ENCODE results near the gene GNPAT. TPM values are rescaled to one million over a fixed set of nuclear protein-coding genes. Genes with fewer than 3 reads are reported as not detected.

GNPAT gene
- total RNA-seq, 3 donors from 2014 or later, result 31.7 to 45.8 (median 32.7) TPM

GRCh38 chr1:231286603-231287002, 45.6 kb downstream of the GNPAT start:
- intact Hi-C loops (cut with DNase I, micrococcal nuclease), result no loop called here
- TF ChIP-seq, protein P1, sequence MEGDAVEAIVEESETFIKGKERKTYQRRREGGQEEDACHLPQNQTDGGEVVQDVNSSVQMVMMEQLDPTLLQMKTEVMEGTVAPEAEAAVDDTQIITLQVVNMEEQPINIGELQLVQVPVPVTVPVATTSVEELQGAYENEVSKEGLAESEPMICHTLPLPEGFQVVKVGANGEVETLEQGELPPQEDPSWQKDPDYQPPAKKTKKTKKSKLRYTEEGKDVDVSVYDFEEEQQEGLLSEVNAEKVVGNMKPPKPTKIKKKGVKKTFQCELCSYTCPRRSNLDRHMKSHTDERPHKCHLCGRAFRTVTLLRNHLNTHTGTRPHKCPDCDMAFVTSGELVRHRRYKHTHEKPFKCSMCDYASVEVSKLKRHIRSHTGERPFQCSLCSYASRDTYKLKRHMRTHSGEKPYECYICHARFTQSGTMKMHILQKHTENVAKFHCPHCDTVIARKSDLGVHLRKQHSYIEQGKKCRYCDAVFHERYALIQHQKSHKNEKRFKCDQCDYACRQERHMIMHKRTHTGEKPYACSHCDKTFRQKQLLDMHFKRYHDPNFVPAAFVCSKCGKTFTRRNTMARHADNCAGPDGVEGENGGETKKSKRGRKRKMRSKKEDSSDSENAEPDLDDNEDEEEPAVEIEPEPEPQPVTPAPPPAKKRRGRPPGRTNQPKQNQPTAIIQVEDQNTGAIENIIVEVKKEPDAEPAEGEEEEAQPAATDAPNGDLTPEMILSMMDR (IDR thresholded peaks at IDR 0.05), result no peak
- no peak for DNase-seq
- no peaks in the 10 kb centered on the region for H3K4me1 ChIP-seq (ENCODE audit: low read depth)
- ATAC-seq, result no peak
- H3K36me3 ChIP-seq (ENCODE audit: low read depth), result no peaks in the 10 kb centered on the region
- H3K9me3 ChIP-seq, result no peaks in the 10 kb centered on the region
- no peak overlapping the region for H3K4me3 ChIP-seq

DNA sequence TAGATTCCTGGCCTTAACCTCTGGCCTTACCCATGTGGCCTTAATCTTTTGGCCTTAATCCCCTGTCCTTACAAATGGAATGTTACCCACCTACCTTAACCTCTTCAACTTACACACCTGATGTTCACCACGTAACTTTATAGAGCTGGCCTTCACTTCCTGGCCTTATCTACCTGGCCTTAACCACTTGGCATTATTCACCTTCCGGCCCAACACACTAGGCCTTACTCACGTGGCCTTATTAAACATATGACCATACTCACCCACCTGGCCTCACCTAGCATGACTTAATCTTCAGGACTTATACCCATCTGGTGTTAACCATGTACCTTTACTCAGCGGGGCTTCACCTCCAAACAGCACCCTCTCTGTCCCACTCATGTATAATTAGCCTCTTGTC, 54.9 kb downstream of the GNPAT start:
- Histone ChIP-seq H3K36me3 (ENCODE audit: low read depth) (no peaks in the 10 kb centered on the region), H3K9me3 (no peaks in the 10 kb centered on the region), H3K4me1 (ENCODE audit: low read depth) (no peaks in the 10 kb centered on the region), H3K4me3 (no peak overlapping the region)
- DNase-seq, result no peak
- no peak for ATAC-seq
- TF ChIP-seq, protein P1 (IDR thresholded peaks at IDR 0.05), result no peak
- intact Hi-C loops (cut with DNase I, micrococcal nuclease), result no loop called here

DNA sequence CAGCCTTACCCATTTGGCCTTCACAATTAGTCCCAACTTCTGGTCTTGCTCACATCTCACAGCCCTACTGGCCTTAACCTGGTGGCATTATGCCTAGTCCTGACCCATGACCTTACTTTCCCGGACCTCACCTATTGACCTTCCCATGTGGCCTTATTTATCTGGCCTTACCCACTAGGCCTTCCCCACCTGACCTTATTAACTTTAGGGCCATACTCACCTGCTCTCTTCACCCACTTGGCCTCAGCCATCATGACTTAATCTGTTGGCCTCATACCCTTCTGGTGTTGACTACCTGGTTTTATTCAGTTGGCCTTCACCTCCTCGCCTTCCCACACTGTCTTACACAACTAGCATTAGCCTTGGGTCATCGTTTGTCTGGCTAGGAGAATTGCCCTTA, 61.0 kb downstream of the GNPAT start:
- ATAC-seq, result no peak
- Histone ChIP-seq H3K9me3 (no peaks in the 10 kb centered on the region), H3K4me3 (no peak overlapping the region), H3K36me3 (ENCODE audit: low read depth) (no peaks in the 10 kb centered on the region), H3K4me1 (ENCODE audit: low read depth) (no peaks in the 10 kb centered on the region)
- intact Hi-C loops (cut with DNase I, micrococcal nuclease), result no loop called here
- DNase-seq, result no peak
- TF ChIP-seq, protein P1 (IDR thresholded peaks at IDR 0.05), result no peak

DNA sequence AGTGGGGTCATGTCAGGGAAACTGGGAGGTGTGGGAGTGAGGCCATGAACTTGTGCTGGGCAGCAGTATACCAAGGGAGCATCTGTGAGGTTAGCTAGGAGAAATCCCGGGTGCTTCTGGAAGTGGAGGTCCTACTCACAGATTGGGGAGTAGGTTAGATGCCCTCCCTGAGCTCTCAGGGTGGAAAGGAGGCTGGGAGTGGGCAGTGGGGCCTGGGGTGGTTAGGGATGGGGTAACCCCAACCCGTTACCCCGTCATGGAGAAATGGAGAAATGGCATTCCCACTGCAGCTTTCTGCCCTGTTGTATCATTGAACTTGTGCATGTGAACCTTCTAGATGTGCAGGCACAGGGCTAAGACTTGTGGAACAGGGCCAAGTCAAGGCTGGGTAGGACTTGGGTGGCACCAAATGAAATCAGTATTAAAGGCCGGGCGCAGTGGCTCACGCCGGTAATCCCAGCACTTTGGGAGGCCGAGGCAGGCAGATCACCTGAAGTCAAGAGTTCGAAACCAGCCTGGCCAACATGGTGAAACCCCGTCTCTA, 69.5 kb downstream of the GNPAT start:
- ATAC-seq, result no peak
- TF ChIP-seq, protein P1 (IDR thresholded peaks at IDR 0.05), result no peak
- no peak overlapping the region for H3K4me3 ChIP-seq
- H3K9me3 ChIP-seq, result no peaks in the 10 kb centered on the region
- no peaks in the 10 kb centered on the region for H3K36me3 ChIP-seq (ENCODE audit: low read depth)
- no peak for DNase-seq
- intact Hi-C loops (cut with DNase I, micrococcal nuclease), result no loop called here
- no peaks in the 10 kb centered on the region for H3K4me1 ChIP-seq (ENCODE audit: low read depth)

- intact Hi-C loops (cut with DNase I, micrococcal nuclease), result no loop called here
- no peak for ATAC-seq
- TF ChIP-seq, protein P1 (IDR thresholded peaks at IDR 0.05), result no peak
- Histone ChIP-seq H3K4me1 (ENCODE audit: low read depth) (no peaks in the 10 kb centered on the region), H3K9me3 (no peaks in the 10 kb centered on the region), H3K36me3 (ENCODE audit: low read depth) (no peaks in the 10 kb centered on the region), H3K4me3 (no peak overlapping the region)
- no peak for DNase-seq
Observed at GRCh38 chr1:231311720-231312431, 70.9 kb downstream of the GNPAT start.

Measured in mucosa of descending colon (tissue), 3 donors.